ENCODE results near the gene BST1.

DNA sequence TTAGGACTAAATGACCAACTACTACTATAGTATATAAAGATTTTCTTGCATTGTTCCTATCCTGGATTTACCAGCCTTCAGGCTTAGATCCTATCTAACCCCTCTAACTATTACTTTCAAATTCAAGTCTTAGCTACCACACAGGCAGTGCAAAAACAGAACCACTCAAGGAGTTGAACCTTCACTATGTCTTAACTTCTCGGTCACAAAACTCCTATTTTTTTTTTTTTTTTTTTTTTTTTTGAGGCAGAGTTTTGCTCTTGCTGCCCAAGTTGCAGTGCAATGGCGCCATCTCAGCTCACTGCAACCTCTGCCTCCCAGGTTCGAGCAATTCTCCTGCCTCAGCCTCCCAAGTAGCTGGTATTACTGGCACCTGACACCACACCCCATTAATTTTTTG, 27.5 kb upstream of the BST1 start:
- TF ChIP-seq TAF1 (IDR thresholded peaks at IDR 0.05; ENCODE audit: low read depth, low read length) (no peak), POLR2A (IDR thresholded peaks at IDR 0.05; ENCODE audit: low read depth, low read length) (no peak), POLR2AphosphoS5 (IDR thresholded peaks at IDR 0.05; ENCODE audit: low read depth, low read length) (no peak), SPI1 (IDR thresholded peaks at IDR 0.05; ENCODE audit: low read depth, low read length) (no peak), PAX5 (IDR thresholded peaks at IDR 0.05; ENCODE audit: insufficient read depth, low read length, severe bottlenecking) (no peak)

All from GM12891 (cell line).